ENCODE data around the gene VPS26A.
"Not testable (repeated sequence)": the region's sequence is repeated elsewhere in the genome, so short reads cannot be mapped to it uniquely, and the experiment has no call there.

The VPS26A gene

DNA sequence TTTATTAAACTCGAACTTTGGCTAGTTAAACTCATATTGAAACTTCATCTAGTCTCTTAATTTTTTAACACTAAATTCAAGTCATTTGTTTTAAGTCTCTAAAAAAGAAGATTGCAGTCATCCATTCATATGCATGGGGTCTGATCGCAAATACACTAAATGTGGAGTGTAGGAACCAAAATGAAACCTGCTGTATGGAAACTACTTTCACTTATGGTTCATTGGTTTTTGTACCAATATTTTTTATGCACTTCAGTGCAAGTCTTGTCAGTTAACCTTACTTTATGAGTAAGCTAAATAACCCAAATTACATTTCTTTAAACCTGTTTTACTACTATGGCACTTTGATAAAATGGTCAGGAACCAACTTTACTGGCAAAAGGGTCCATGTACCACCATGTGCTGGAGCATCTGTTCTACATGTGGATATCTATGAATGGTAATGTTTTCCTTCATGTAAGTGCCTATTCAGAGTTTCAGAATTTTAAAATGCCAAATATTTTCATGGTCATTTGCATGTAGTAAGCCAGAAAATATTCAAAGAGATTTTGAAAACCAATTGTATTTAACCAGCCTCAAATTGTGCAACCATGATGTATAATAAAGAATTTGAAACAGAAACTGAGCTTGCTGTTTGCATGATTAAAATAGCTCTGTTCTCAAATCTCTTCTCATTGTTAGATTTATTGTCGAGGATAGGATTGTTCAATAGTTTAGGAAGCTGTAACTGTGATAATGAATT, 48.4 kb downstream of the VPS26A start:
- Histone ChIP-seq H3K4me1 (ENCODE audit: control insufficient read depth, insufficient read depth, low read length) (no peaks in the 10 kb centered on the region), H3K9me3 (ENCODE audit: control insufficient read depth, low read length) (no peaks in the 10 kb centered on the region), H3K36me3 (ENCODE audit: control insufficient read depth, insufficient read depth, low read length) (peaks cover 8% of the 10 kb centered on the region), H3K27me3 (ENCODE audit: control insufficient read depth, insufficient read depth, low read length, poor library complexity, severe bottlenecking) (no peaks in the 10 kb centered on the region), H3K4me3 (ENCODE audit: insufficient read depth, low read depth, low read length) (no peak overlapping the region), H3K27ac (ENCODE audit: insufficient read depth, low read depth, low read length, poor library complexity, severe bottlenecking) (no peak overlapping the region)
- 88 to 98% methylated on average over 1 to 3 of the region's 3 CpGs for WGBS, 2 experiments

DNA sequence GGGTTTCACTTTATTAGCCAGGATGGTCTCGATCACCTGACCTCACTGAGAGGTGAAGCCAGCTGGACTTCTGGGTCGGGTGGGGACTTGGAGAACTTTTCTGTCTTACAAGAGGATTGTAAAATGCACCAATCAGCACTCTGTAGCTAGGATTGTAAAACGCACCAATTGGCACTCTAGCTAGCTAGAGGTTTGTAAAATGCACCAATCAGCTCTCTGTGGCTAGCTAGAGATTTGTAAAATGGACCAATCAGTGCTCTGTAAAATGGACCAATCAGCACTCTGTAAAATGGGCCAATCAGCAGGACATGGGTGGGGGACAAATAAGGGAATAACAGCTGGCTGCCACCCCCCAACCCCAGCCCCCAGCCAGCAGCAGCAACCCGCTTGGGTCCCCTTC, 51.3 kb downstream of the VPS26A start:
- not testable (repeated sequence) for H3K27ac ChIP-seq (ENCODE audit: insufficient read depth, low read depth, low read length, poor library complexity, severe bottlenecking); H3K4me3 ChIP-seq (ENCODE audit: insufficient read depth, low read depth, low read length); H3K9me3 ChIP-seq (ENCODE audit: control insufficient read depth, low read length); H3K4me1 ChIP-seq (ENCODE audit: control insufficient read depth, insufficient read depth, low read length); H3K27me3 ChIP-seq (ENCODE audit: control insufficient read depth, insufficient read depth, low read length, poor library complexity, severe bottlenecking); H3K36me3 ChIP-seq (ENCODE audit: control insufficient read depth, insufficient read depth, low read length)
- WGBS, 2 experiments = 92% methylated on average over 4 of the region's 4 CpGs

DNA sequence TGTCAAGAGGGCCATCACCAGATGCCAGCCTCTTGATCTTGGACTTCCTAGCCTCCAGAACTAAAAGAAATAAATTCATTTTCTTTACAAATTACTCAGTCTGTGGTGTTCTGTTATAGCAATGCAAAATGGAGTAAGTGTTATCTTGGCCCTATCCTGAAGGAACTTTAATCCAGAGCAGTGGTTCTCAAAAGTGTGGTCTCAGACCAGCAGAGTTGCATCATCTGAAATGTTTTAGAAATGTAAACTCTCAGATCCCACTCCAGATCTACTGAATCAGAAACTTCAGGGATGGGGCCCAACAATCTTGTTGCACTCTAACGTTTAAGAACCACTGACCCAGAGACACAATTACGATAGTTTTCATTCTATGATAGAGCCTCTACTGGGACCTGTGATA, 52.8 kb downstream of the VPS26A start:
- Histone ChIP-seq H3K27me3 (ENCODE audit: control insufficient read depth, insufficient read depth, low read length, poor library complexity, severe bottlenecking) (no peaks in the 10 kb centered on the region), H3K27ac (ENCODE audit: insufficient read depth, low read depth, low read length, poor library complexity, severe bottlenecking) (no peak overlapping the region), H3K9me3 (ENCODE audit: control insufficient read depth, low read length) (no peaks in the 10 kb centered on the region), H3K4me1 (ENCODE audit: control insufficient read depth, insufficient read depth, low read length) (peaks cover 5% of the 10 kb centered on the region), H3K4me3 (ENCODE audit: insufficient read depth, low read depth, low read length) (no peak overlapping the region), H3K36me3 (ENCODE audit: control insufficient read depth, insufficient read depth, low read length) (peaks cover 1% of the 10 kb centered on the region)
- WGBS, 2 experiments = 94 to 98% methylated on average over 2 of the region's 2 CpGs

DNA sequence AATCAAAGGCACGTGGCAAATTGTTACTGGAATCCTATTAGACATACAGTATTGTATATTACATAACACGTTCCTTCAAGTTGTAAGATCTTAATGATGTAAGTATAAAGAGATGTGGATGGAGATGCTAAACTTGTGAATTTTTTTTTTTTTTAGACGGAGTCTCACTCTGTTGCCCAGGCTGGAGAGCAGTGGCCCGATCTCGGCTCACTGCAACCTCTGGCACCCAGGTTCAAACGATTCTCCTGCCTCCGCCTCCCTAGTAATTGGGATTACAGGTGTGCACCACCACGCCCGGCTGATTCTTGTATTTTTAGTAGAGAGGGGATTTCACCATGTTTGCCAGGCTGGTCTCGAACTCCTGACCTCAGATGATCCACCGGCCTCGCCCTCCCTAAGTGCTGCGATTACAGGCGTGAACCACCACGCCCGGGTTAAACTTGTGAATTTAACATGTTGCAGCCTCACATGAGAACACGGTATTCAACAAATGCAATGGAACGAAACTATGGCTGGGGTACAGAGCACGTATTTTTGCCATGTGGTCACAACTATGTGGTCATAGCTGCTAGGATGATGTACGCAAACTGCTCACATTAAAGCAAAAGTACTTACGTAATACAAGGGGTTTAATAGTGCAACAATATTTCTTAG, 55.2 kb downstream of the VPS26A start:
- H3K27ac ChIP-seq (ENCODE audit: insufficient read depth, low read depth, low read length, poor library complexity, severe bottlenecking) = no peak overlapping the region
- no peaks in the 10 kb centered on the region for H3K9me3 ChIP-seq (ENCODE audit: control insufficient read depth, low read length)
- 51 to 54% methylated on average over 21 of the region's 21 CpGs for WGBS, 2 experiments
- H3K27me3 ChIP-seq (ENCODE audit: control insufficient read depth, insufficient read depth, low read length, poor library complexity, severe bottlenecking) = no peaks in the 10 kb centered on the region
- peak overlapping the region; percentile 96 for H3K4me3 ChIP-seq (ENCODE audit: insufficient read depth, low read depth, low read length)
- H3K36me3 ChIP-seq (ENCODE audit: control insufficient read depth, insufficient read depth, low read length) = no peaks in the 10 kb centered on the region
- peaks cover 5% of the 10 kb centered on the region for H3K4me1 ChIP-seq (ENCODE audit: control insufficient read depth, insufficient read depth, low read length)

DNA sequence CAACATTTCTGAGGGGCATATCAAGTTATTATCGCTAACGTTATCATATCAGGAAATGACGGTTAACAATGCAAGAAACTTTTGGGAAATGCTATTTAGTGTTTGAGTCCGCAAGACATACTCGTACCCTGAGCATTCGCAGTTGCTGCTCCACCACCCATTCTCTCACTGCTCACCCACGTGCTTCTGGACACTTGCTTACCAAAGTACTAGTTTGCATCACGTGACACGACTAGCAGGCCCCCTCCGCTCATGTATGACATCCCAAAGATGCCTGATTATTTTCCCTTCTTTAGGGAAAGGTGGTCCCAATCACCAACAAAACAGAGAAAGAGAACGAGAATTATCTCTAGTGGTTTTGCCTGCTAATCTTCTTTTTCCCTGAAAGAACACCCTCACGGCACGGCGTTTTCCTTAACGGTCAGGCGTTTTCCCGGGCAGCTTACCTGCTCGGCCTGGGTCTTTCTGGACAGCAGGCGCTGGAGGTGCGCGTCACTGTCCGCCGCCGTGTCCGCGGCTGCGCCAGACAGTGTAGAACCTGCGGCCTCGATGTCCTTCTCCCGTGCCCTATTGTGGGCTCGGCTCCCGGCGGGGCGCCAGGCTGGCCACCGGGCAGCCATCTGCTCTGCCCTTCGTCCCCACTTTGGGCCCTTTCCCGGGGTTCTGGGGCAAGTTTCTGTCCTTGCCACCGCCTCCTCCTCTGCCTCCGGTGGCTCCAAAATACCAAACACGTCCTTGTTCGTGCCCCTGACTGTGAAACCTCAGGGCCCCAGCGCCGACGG, 56.0 kb downstream of the VPS26A start, which contains the start of gene SUPV3L1:
TSS of gene SUPV3L1 (plus strand) at position 492 of the 782 bp plus-strand sequence. CDS start at position 550, 58 bp downstream.
- peak within 1 kb of the TSS; percentile 91 for H3K27ac ChIP-seq (ENCODE audit: insufficient read depth, low read depth, low read length, poor library complexity, severe bottlenecking)
- 0% methylated on average over 44 of the region's 44 CpGs for WGBS, 2 experiments
- H3K36me3 ChIP-seq (ENCODE audit: control insufficient read depth, insufficient read depth, low read length) = no peaks in the 10 kb centered on the region
- peaks cover 5% of the 10 kb centered on the region for H3K4me1 ChIP-seq (ENCODE audit: control insufficient read depth, insufficient read depth, low read length)
- no peaks in the 10 kb centered on the region for H3K9me3 ChIP-seq (ENCODE audit: control insufficient read depth, low read length)
- peak within 1 kb of the TSS; percentile 96 for H3K4me3 ChIP-seq (ENCODE audit: insufficient read depth, low read depth, low read length)
- no peaks in the 10 kb centered on the region for H3K27me3 ChIP-seq (ENCODE audit: control insufficient read depth, insufficient read depth, low read length, poor library complexity, severe bottlenecking)

DNA sequence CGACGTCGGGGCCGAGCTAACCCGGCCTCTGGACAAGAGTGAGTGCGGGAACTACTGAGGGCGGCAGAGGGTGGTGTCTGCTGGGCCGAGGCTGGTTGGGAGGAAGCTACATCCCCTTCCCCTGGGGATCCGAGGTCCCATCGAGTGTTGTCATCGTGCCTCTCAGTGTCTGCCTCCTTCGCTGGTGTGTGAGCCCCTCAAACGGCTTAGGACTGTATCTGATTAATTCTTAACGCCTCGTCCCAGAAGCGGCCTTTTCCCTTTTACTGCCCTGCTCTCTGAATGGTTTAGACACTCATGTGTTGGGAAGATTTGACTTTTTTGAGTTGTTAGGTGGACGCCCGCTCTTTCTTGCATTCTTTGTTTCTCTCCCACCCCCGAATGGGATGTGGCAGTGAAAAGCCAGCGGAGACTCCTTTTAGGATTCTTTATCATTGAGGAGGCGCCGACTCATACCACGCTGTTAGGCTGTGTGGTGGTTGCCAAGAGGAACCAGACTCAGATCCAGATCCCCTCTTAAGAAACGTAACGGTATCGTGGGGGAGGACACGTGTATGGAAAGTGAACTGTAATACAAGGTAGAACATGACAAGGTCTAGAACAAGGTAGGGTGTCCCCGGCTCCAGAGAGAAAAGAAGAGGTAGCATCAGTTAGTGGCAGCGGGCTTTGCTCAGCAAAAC, 56.7 kb downstream of the VPS26A start:
- Histone ChIP-seq H3K4me3 (ENCODE audit: insufficient read depth, low read depth, low read length) (peak overlapping the region; percentile 96), H3K4me1 (ENCODE audit: control insufficient read depth, insufficient read depth, low read length) (peaks cover 5% of the 10 kb centered on the region), H3K27ac (ENCODE audit: insufficient read depth, low read depth, low read length, poor library complexity, severe bottlenecking) (peak overlapping the region; percentile 91), H3K9me3 (ENCODE audit: control insufficient read depth, low read length) (no peaks in the 10 kb centered on the region), H3K36me3 (ENCODE audit: control insufficient read depth, insufficient read depth, low read length) (no peaks in the 10 kb centered on the region), H3K27me3 (ENCODE audit: control insufficient read depth, insufficient read depth, low read length, poor library complexity, severe bottlenecking) (no peaks in the 10 kb centered on the region)
- WGBS, 2 experiments = 4 to 5% methylated on average over 29 of the region's 29 CpGs

DNA sequence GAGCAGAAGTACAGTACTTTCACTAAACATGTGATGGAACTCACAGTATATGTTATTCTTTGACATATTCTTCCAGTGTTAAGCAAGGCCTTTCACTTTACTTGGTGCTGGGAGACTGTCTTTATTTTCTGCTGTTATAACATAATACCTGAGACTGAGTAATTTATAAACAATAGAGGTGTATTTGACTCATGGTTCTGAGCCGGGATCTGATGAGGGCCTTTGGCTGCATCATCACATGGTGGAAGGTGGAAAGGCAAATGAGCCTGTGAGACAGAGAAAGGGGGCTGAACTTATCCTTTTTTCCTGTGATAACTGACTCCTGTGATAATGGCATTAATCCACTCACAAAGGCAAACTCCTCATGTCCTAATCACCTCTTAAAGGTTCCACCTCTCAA, 57.5 kb downstream of the VPS26A start:
- Histone ChIP-seq H3K27me3 (ENCODE audit: control insufficient read depth, insufficient read depth, low read length, poor library complexity, severe bottlenecking) (no peaks in the 10 kb centered on the region), H3K36me3 (ENCODE audit: control insufficient read depth, insufficient read depth, low read length) (no peaks in the 10 kb centered on the region), H3K27ac (ENCODE audit: insufficient read depth, low read depth, low read length, poor library complexity, severe bottlenecking) (no peak overlapping the region), H3K4me3 (ENCODE audit: insufficient read depth, low read depth, low read length) (peak overlapping the region; percentile 96), H3K9me3 (ENCODE audit: control insufficient read depth, low read length) (no peaks in the 10 kb centered on the region), H3K4me1 (ENCODE audit: control insufficient read depth, insufficient read depth, low read length) (peaks cover 5% of the 10 kb centered on the region)
- 75 to 79% methylated on average over 1 of the region's 1 CpG for WGBS, 2 experiments

DNA sequence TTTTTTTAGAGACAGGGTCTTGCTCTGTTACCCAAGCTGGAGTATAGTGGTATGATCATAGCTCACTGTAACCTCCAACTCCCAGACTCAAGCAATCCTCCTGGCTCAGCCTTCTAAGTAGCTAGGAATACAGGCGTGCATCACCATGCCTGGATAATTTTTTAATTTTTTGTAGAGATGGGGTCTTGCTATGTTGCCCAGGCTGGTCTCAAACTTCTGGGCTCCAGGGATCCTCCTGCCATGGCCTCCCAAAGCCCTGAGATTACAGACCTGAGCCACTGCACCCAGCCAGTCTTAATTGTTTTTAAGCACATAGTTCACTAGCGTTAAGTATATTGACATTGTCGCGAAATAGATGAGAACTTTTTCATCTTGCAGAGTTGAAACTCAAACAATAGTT, 58.0 kb downstream of the VPS26A start:
- H3K27ac ChIP-seq (ENCODE audit: insufficient read depth, low read depth, low read length, poor library complexity, severe bottlenecking) = no peak overlapping the region
- H3K4me1 ChIP-seq (ENCODE audit: control insufficient read depth, insufficient read depth, low read length) = peaks cover 5% of the 10 kb centered on the region
- no peaks in the 10 kb centered on the region for H3K36me3 ChIP-seq (ENCODE audit: control insufficient read depth, insufficient read depth, low read length)
- H3K4me3 ChIP-seq (ENCODE audit: insufficient read depth, low read depth, low read length) = no peak overlapping the region
- H3K9me3 ChIP-seq (ENCODE audit: control insufficient read depth, low read length) = no peaks in the 10 kb centered on the region
- no peaks in the 10 kb centered on the region for H3K27me3 ChIP-seq (ENCODE audit: control insufficient read depth, insufficient read depth, low read length, poor library complexity, severe bottlenecking)
- WGBS, 2 experiments = 95 to 96% methylated on average over 4 of the region's 4 CpGs

DNA sequence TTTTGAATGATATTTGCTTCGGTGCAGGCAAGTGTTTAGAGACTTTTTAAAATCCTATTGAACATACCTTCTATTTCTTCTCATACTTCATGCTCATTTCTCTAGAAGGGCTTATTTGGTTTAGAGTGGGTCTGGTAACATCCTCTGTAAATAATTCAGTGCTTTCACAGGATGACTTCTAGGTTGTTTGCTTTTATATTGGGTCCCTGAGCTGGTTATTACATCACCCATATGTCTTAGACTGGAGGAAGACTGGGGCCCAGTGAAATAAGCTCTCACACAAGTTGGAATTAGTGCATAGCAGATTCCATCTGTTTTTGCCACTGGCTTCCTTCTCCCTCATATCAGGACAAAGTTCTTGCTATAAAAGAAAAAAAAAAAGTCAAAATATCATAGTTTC, 62.5 kb downstream of the VPS26A start:
- Histone ChIP-seq H3K36me3 (ENCODE audit: control insufficient read depth, insufficient read depth, low read length) (peaks cover 9% of the 10 kb centered on the region), H3K27me3 (ENCODE audit: control insufficient read depth, insufficient read depth, low read length, poor library complexity, severe bottlenecking) (no peaks in the 10 kb centered on the region), H3K9me3 (ENCODE audit: control insufficient read depth, low read length) (no peaks in the 10 kb centered on the region), H3K27ac (ENCODE audit: insufficient read depth, low read depth, low read length, poor library complexity, severe bottlenecking) (no peak overlapping the region), H3K4me3 (ENCODE audit: insufficient read depth, low read depth, low read length) (no peak overlapping the region), H3K4me1 (ENCODE audit: control insufficient read depth, insufficient read depth, low read length) (peaks cover under 1% of the 10 kb centered on the region)
- WGBS, 2 experiments = 100% methylated on average over 1 of the region's 1 CpG; no CpG with 5 or more reads in 1 of the 2 experiments
